ENCODE measurements around the gene EMD.
A peak's percentile ranks its signal among the peaks of the same experiment; 100 is the strongest.

Gene EMD

GRCh38 chrX:154351183-154352011 is 27.7 kb upstream of the EMD start:
- Histone ChIP-seq H3K4me3 (ENCODE audit: low read depth, low read length) (no peak overlapping the region), H3K27me3 (ENCODE audit: insufficient read depth, low read depth, severe bottlenecking) (peaks cover 34% of the 10 kb centered on the region), H3K36me3 (peaks cover 85% of the 10 kb centered on the region), H3K27ac (peak overlapping the region; percentile 55; the same call in 1 of the 2 replicates), H3K9me3 (ENCODE audit: severe bottlenecking) (no peaks in the 10 kb centered on the region)
- no peak for TF ChIP-seq CTCF (IDR thresholded peaks at IDR 0.05; ENCODE audit: low read depth, low read length)
- DNase-seq = no peak

- Histone ChIP-seq H3K9me3 (ENCODE audit: severe bottlenecking) (no peaks in the 10 kb centered on the region), H3K36me3 (peaks cover 91% of the 10 kb centered on the region), H3K27me3 (ENCODE audit: insufficient read depth, low read depth, severe bottlenecking) (peaks cover 34% of the 10 kb centered on the region), H3K4me3 (ENCODE audit: low read depth, low read length) (no peak overlapping the region), H3K27ac (no peak overlapping the region)
- TF ChIP-seq CTCF (IDR thresholded peaks at IDR 0.05; ENCODE audit: low read depth, low read length) = no peak
- DNase-seq = no peak
Observed at GRCh38 chrX:154352012-154352401, 27.1 kb upstream of the EMD start.

DNA sequence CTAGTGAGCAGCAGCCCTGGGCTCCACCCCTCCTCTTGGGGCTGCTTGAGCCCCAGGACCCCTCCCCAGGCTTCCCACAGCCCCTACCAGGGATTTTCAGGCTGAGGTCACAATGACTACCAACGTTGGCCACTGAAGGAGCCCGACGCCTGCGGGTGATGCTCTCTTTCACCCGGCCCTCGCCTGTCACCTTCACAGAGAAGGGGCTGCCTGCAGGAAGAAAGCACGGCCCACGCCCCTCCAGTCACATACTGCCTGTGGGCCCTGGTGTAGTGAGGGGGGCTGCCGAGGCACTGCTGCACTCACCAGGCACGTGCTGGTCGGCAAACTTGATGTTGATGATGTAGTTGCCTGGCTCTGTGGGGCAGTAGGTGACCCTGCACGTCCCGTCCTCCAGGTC is 26.6 kb upstream of the EMD start:
- no peak overlapping the region for H3K27ac ChIP-seq

DNA sequence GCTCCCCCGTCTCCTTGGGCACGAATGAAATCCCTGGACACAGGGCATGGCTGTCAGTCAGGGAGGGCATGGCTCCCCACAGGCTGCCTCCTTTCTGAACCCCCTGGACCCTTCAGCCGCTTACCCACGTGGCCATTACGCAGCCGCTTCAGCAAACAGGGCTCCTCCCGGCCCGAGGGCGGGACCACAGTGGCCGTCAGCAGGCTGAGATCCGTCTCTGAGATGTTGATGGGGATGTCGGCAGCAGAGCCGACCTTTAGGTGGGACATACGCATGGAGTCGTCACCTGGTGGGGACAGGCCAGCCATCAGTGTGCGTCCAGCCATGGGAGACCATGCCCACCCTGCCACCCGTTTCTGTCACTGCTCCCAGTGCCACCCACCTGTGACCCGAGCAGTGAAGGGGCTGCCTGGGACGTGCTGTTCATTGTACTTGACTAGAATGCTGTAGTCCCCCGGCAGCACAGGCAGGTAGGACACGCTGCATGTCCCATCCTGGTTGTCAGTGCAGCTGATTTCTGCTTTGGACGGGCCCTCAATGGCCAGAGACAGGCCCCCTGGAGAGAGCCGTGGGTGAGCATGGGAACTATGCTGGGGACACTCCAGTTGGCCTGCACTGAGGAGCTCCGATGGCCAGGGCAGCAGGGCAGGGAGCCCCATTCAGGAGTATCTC is 25.8 kb upstream of the EMD start:
- TF ChIP-seq CTCF (IDR thresholded peaks at IDR 0.05; ENCODE audit: low read depth, low read length) = no peak
- H3K36me3 ChIP-seq = peaks cover 100% of the 10 kb centered on the region
- H3K4me3 ChIP-seq (ENCODE audit: low read depth, low read length) = no peak overlapping the region
- no peaks in the 10 kb centered on the region for H3K9me3 ChIP-seq (ENCODE audit: severe bottlenecking)
- no peak for DNase-seq
- H3K27ac ChIP-seq = no peak overlapping the region
- peaks cover 39% of the 10 kb centered on the region for H3K27me3 ChIP-seq (ENCODE audit: insufficient read depth, low read depth, severe bottlenecking)

More for the DNA sequence above, 26.6 kb upstream of the EMD start:
- DNase-seq = no peak
- Histone ChIP-seq H3K36me3 (peaks cover 95% of the 10 kb centered on the region), H3K27me3 (ENCODE audit: insufficient read depth, low read depth, severe bottlenecking) (peaks cover 38% of the 10 kb centered on the region), H3K9me3 (ENCODE audit: severe bottlenecking) (no peaks in the 10 kb centered on the region), H3K4me3 (ENCODE audit: low read depth, low read length) (no peak overlapping the region)
- no peak for TF ChIP-seq CTCF (IDR thresholded peaks at IDR 0.05; ENCODE audit: low read depth, low read length)

DNA sequence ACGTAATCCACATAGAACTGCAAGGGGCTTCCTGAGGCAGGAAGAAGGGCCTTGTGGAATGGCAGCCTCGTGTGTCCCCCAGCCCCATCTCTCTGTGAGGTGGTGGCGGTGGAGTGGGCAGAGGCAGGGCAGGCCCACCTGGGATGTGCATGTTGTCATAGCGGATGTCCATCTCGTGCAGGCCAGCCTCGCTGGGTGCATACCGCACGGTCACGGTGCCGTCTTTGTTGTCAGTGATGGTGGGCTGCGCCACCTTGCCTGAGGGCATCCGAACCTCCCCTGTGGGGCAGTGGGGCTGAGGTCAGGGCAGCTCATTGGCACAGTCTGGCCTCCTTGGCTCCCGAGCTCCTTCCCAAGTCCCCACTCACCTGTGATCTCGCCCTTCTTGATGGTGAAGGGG is 25.1 kb upstream of the EMD start:
- DNase-seq = no peak
- Histone ChIP-seq H3K9me3 (ENCODE audit: severe bottlenecking) (no peaks in the 10 kb centered on the region), H3K36me3 (peaks cover 100% of the 10 kb centered on the region), H3K27me3 (ENCODE audit: insufficient read depth, low read depth, severe bottlenecking) (peaks cover 40% of the 10 kb centered on the region), H3K4me3 (ENCODE audit: low read depth, low read length) (no peak overlapping the region), H3K27ac (no peak overlapping the region)
- no peak for TF ChIP-seq CTCF (IDR thresholded peaks at IDR 0.05; ENCODE audit: low read depth, low read length)
